HEK293 (cell line): ENCODE results near the gene SYT6.

ENCODE experiments used
- CTCF ChIA-PET: fragments of 350-600 bp; formaldehyde crosslinking; extraction: SDS; loops from one replicate; lab custom pipeline; 2021; ENCODE audit warnings: antibody characterized with exemption; lab: Yijun Ruan, JAX
- POLR2A ChIA-PET: fragments of 300-600 bp; formaldehyde crosslinking; extraction: SDS; loops from one replicate; lab custom pipeline; 2020; ENCODE audit warnings: antibody characterized with exemption, inconsistent platforms; lab: Yijun Ruan, JAX
- H3K27ac ChIP-seq: fragments of 200-500 bp; sonication (Bioruptor generic); 2 replicates; pipeline ENCODE4 v1.5.1; 2014; ENCODE audit warnings: low read depth, low read length, control low read depth, inconsistent platforms; ENCODE audit errors: extremely low read depth
- H3K36me3 ChIP-seq, 2 experiments: fragments of 200-500 bp in 1 of 2; sonication (Bioruptor generic) in 1 of 2; 1 replicate in 1 of 2; 2 replicates in 1 of 2; pipeline ENCODE4 v1.5.1; 2014 to 2017; ENCODE audit warnings: inconsistent platforms in 2 of 2, low read length in 2 of 2; ENCODE audit not compliant: control insufficient read depth in 2 of 2, insufficient read depth in 1 of 2
- H3K4me1 ChIP-seq: fragments of 200-500 bp; sonication (Bioruptor generic); 2 replicates; pipeline ENCODE4 v1.5.1; 2014; ENCODE audit warnings: mild to moderate bottlenecking, low read length, inconsistent platforms; ENCODE audit not compliant: control insufficient read depth, insufficient read depth
- H3K4me3 ChIP-seq: 2 replicates; pipeline ENCODE4 v1.5.1; 2011; ENCODE audit warnings: low read depth, mild to moderate bottlenecking, control low read depth, low read length, moderate library complexity
- H3K9me3 ChIP-seq: fragments of 200-500 bp; sonication (Bioruptor generic); 2 replicates; pipeline ENCODE4 v1.5.1; 2014; ENCODE audit warnings: low read depth, low read length, inconsistent platforms; ENCODE audit not compliant: control insufficient read depth, insufficient read depth
- BCL11A ChIP-seq: fragments of 450-650 bp; formaldehyde crosslinking; IDR thresholded peaks from 2 replicates; pipeline ENCODE4 v1.5.1; 2016; ENCODE audit warnings: low read depth, missing biosample characterization, missing genetic modification characterization
- GLIS2 ChIP-seq: fragments of 450-650 bp; formaldehyde crosslinking; IDR thresholded peaks from 2 replicates; pipeline ENCODE4 v1.5.1; 2016; ENCODE audit warnings: missing biosample characterization, missing genetic modification characterization
- SALL2 ChIP-seq: fragments of 450-650 bp; formaldehyde crosslinking; IDR thresholded peaks from 2 replicates; pipeline ENCODE4 v1.5.0; 2017; ENCODE audit warnings: missing biosample characterization, mild to moderate bottlenecking, missing genetic modification characterization, borderline replicate concordance
- SP3 ChIP-seq: fragments of 450-650 bp; formaldehyde crosslinking; IDR thresholded peaks from 2 replicates; pipeline ENCODE4 v1.5.1; 2016; ENCODE audit warnings: missing biosample characterization, missing genetic modification characterization
- ZBTB21 ChIP-seq: fragments of 450-650 bp; formaldehyde crosslinking; IDR thresholded peaks from 2 replicates; pipeline ENCODE4 v1.5.1; 2017; ENCODE audit warnings: missing biosample characterization, missing genetic modification characterization
- ZEB2 ChIP-seq: fragments of 450-650 bp; formaldehyde crosslinking; IDR thresholded peaks from 2 replicates; pipeline ENCODE4 v1.5.1; 2016; ENCODE audit warnings: missing biosample characterization, missing genetic modification characterization
- ZIC2 ChIP-seq: fragments of 450-650 bp; formaldehyde crosslinking; IDR thresholded peaks from 2 replicates; pipeline ENCODE4 v1.5.1; 2016; ENCODE audit warnings: missing biosample characterization, missing genetic modification characterization
- ZNF138 ChIP-seq: fragments of 450-650 bp; formaldehyde crosslinking; IDR thresholded peaks from 2 replicates; pipeline ENCODE4 v1.5.1; 2016; ENCODE audit warnings: missing biosample characterization, missing genetic modification characterization, borderline replicate concordance
- ZNF157 ChIP-seq: fragments of 450-650 bp; formaldehyde crosslinking; IDR thresholded peaks from 2 replicates; pipeline ENCODE4 v1.5.1; 2016; ENCODE audit warnings: missing biosample characterization, missing genetic modification characterization
- ZNF221 ChIP-seq: fragments of 450-650 bp; formaldehyde crosslinking; IDR thresholded peaks from 2 replicates; pipeline ENCODE4 v1.5.1; 2017; ENCODE audit warnings: missing biosample characterization, missing genetic modification characterization, borderline replicate concordance
- ZNF23 ChIP-seq: fragments of 450-650 bp; formaldehyde crosslinking; IDR thresholded peaks from 2 replicates; pipeline ENCODE4 v1.5.1; 2016; ENCODE audit warnings: missing biosample characterization, missing genetic modification characterization, borderline replicate concordance
- ZNF239 ChIP-seq: fragments of 450-650 bp; formaldehyde crosslinking; IDR thresholded peaks from 2 replicates; pipeline ENCODE4 v1.5.1; 2016; ENCODE audit warnings: missing biosample characterization, missing genetic modification characterization
- ZNF292 ChIP-seq: fragments of 450-650 bp; formaldehyde crosslinking; IDR thresholded peaks from 2 replicates; pipeline ENCODE4 v1.5.1; 2016; ENCODE audit warnings: low read depth, missing biosample characterization, missing genetic modification characterization, borderline replicate concordance
- ZNF335 ChIP-seq: fragments of 450-650 bp; formaldehyde crosslinking; conservative IDR thresholded peaks from 2 replicates; pipeline ENCODE4 v1.5.1; 2016; ENCODE audit warnings: missing biosample characterization, missing genetic modification characterization
- ZNF341 ChIP-seq: fragments of 450-650 bp; formaldehyde crosslinking; IDR thresholded peaks from 2 replicates; pipeline ENCODE4; 2016; ENCODE audit warnings: low read depth, missing biosample characterization, missing genetic modification characterization
- ZNF423 ChIP-seq: fragments of 450-650 bp; formaldehyde crosslinking; IDR thresholded peaks from 2 replicates; pipeline ENCODE4 v1.5.1; 2016; ENCODE audit warnings: missing biosample characterization, missing genetic modification characterization
- ZNF48 ChIP-seq: fragments of 450-650 bp; formaldehyde crosslinking; IDR thresholded peaks from 2 replicates; pipeline ENCODE4 v1.5.1; 2016; ENCODE audit warnings: missing biosample characterization, missing genetic modification characterization
- ZNF510 ChIP-seq: fragments of 450-650 bp; formaldehyde crosslinking; IDR thresholded peaks from 2 replicates; pipeline ENCODE4 v1.5.1; 2018; ENCODE audit warnings: mild to moderate bottlenecking, missing genetic modification characterization, missing biosample characterization; ENCODE audit not compliant: insufficient replicate concordance
- ZNF549 ChIP-seq: fragments of 450-650 bp; IDR thresholded peaks from 2 replicates; pipeline ENCODE4 v1.5.1; 2018; ENCODE audit warnings: missing biosample characterization, missing genetic modification characterization, mild to moderate bottlenecking, inconsistent platforms, moderate library complexity
- ZNF596 ChIP-seq: fragments of 450-650 bp; IDR thresholded peaks from 2 replicates; pipeline ENCODE4 v1.5.0; 2018; ENCODE audit warnings: missing biosample characterization, mild to moderate bottlenecking, missing genetic modification characterization, moderate library complexity
- ZNF600 ChIP-seq: fragments of 450-650 bp; formaldehyde crosslinking; IDR thresholded peaks from 2 replicates; pipeline ENCODE4 v1.5.1; 2016; ENCODE audit warnings: missing biosample characterization, missing genetic modification characterization
- ZNF660 ChIP-seq: fragments of 450-650 bp; IDR thresholded peaks from 2 replicates; pipeline ENCODE4 v1.5.1; 2018; ENCODE audit warnings: missing biosample characterization, mild to moderate bottlenecking, missing genetic modification characterization
- ZNF777 ChIP-seq: fragments of 450-650 bp; formaldehyde crosslinking; IDR thresholded peaks from 2 replicates; pipeline ENCODE4 v1.5.1; 2017; ENCODE audit warnings: missing biosample characterization, missing genetic modification characterization, borderline replicate concordance
- ZNF837 ChIP-seq: fragments of 450-650 bp; formaldehyde crosslinking; IDR thresholded peaks from 2 replicates; pipeline ENCODE4 v1.5.1; 2016; ENCODE audit warnings: missing biosample characterization, missing genetic modification characterization
- ZSCAN30 ChIP-seq: fragments of 450-650 bp; IDR thresholded peaks from 2 replicates; pipeline ENCODE4 v1.5.1; 2018; ENCODE audit warnings: missing biosample characterization, mild to moderate bottlenecking, missing genetic modification characterization, moderate library complexity
- TF ChIP-seq, protein P1 (sequence below): IDR thresholded peaks from 2 replicates; pipeline ENCODE4 v1.6.1; 2011; ENCODE audit warnings: mild to moderate bottlenecking, low read depth, low read length, borderline replicate concordance
- TF ChIP-seq, protein P2 (sequence below): fragments of 450-650 bp; formaldehyde crosslinking; optimal IDR thresholded peaks from 2 replicates; pipeline ENCODE3; 2016; ENCODE audit warnings: missing biosample characterization, mild to moderate bottlenecking, missing genetic modification characterization
- TF ChIP-seq, protein P3 (sequence below): sonication (generic); formaldehyde crosslinking; IDR thresholded peaks from 2 replicates; pipeline ENCODE4 v1.8.1; 2022; ENCODE audit warnings: mild to moderate bottlenecking, moderate library complexity, missing genetic modification reagents
- TF ChIP-seq, protein P4 (sequence below): fragments of 450-650 bp; formaldehyde crosslinking; IDR thresholded peaks from 2 replicates; pipeline ENCODE4 v1.5.1; 2016; ENCODE audit warnings: missing biosample characterization, missing genetic modification characterization
- TF ChIP-seq, protein P5 (sequence below): fragments of 450-650 bp; formaldehyde crosslinking; IDR thresholded peaks from 2 replicates; pipeline ENCODE4 v1.5.1; 2017; ENCODE audit warnings: missing biosample characterization, missing genetic modification characterization

Gene SYT6

DNA sequence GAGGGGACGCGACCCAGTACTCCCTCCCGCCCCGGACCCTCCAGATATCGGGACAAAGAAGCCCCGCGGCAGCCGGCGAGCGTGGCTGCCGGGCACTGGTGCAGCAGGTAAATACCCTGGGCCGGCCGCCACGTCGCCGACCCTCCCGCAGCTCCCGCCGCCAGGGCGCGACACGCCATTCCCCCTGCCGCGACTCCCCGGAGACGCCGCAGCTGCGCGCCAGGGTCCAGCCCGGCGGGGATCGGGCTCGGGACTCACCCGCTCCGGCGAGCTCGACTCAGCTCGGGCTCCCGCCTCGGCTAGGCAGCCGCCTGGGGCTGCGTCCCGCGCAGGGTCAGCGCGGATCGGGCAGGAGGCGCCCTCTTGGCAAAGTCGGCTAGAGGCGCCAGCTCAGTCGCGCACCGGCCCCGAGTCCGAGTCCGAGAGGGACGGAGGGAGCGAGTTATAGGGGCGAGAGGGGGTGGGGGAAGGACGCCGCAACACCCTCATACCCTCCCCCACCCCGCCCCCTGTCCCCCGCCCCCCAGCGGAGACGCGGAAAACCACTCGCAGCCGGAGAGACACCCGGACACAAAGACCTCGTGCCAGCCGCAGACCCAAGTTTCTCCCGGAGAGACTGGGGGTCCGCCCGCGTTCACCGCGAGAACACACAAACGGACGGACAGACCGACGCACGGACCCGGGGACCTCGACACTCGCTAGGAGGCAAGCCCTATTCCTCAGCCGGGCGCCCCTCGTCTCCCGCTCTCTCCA is 985 bp downstream of the SYT6 start:
- CTCF ChIA-PET: interaction anchor here (0.6 to 1.2 kb wide), 6 partner anchors 15 to 173 kb away, joined by 3 to 4 read pairs (median 4); partner anchors contain the start of gene OLFML3
- POLR2A ChIA-PET: no interaction called here
- peak; percentile 78 for TF ChIP-seq ZIC2 (tag by site-specific recombination)
- TF ChIP-seq ZNF138: no peak
- TF ChIP-seq ZNF837 (tag by site-specific recombination): no peak
- TF ChIP-seq ZNF48 (tag by site-specific recombination): no peak
- TF ChIP-seq ZNF510 (tag by site-specific recombination): no peak
- 0 out of 2 replicates have a peak, but pooled peaks have one; percentile 9 for TF ChIP-seq SP3
- TF ChIP-seq ZBTB21 (tag by site-specific recombination): no peak
- TF ChIP-seq ZNF157 (tag by site-specific recombination): no peak
- 0 out of 2 replicates have a peak, but pooled peaks have one; percentile 22 for TF ChIP-seq ZNF596
- TF ChIP-seq ZNF292: no peak
- no peak for TF ChIP-seq ZNF221 (tag by site-specific recombination)
- TF ChIP-seq ZNF600: peak; percentile 49; the same call in 1 of the 2 replicates
- TF ChIP-seq ZNF239 (tag by site-specific recombination): no peak
- TF ChIP-seq ZNF341 (tag by site-specific recombination): peak; percentile 71
- TF ChIP-seq ZNF23 (tag by site-specific recombination): no peak
- peak; percentile 22 for TF ChIP-seq GLIS2 (tag by site-specific recombination)
- TF ChIP-seq, protein P1, sequence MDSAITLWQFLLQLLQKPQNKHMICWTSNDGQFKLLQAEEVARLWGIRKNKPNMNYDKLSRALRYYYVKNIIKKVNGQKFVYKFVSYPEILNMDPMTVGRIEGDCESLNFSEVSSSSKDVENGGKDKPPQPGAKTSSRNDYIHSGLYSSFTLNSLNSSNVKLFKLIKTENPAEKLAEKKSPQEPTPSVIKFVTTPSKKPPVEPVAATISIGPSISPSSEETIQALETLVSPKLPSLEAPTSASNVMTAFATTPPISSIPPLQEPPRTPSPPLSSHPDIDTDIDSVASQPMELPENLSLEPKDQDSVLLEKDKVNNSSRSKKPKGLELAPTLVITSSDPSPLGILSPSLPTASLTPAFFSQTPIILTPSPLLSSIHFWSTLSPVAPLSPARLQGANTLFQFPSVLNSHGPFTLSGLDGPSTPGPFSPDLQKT: no peak
- TF ChIP-seq, protein P2, sequence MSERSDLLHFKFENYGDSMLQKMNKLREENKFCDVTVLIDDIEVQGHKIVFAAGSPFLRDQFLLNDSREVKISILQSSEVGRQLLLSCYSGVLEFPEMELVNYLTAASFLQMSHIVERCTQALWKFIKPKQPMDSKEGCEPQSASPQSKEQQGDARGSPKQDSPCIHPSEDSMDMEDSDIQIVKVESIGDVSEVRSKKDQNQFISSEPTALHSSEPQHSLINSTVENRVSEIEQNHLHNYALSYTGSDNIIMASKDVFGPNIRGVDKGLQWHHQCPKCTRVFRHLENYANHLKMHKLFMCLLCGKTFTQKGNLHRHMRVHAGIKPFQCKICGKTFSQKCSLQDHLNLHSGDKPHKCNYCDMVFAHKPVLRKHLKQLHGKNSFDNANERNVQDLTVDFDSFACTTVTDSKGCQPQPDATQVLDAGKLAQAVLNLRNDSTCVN (tag by site-specific recombination): peak; percentile 72
- TF ChIP-seq ZNF777 (tag by site-specific recombination): no peak
- TF ChIP-seq BCL11A (tag by site-specific recombination): no peak
- peak; percentile 73 for TF ChIP-seq ZNF335 (tag by site-specific recombination)
- 0 out of 2 replicates have a peak, but pooled peaks have one; percentile 48 for TF ChIP-seq ZSCAN30 (tag by site-specific recombination)
- TF ChIP-seq ZNF549 (tag by site-specific recombination): no peak
- TF ChIP-seq, protein P3, sequence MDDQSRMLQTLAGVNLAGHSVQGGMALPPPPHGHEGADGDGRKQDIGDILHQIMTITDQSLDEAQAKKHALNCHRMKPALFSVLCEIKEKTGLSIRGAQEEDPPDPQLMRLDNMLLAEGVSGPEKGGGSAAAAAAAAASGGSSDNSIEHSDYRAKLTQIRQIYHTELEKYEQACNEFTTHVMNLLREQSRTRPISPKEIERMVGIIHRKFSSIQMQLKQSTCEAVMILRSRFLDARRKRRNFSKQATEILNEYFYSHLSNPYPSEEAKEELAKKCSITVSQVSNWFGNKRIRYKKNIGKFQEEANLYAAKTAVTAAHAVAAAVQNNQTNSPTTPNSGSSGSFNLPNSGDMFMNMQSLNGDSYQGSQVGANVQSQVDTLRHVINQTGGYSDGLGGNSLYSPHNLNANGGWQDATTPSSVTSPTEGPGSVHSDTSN (CRISPR knock-in tag): peak; percentile 57; the same call in 1 of the 2 replicates
- TF ChIP-seq ZNF660: 0 out of 2 replicates have a peak, but pooled peaks have one; percentile 27
- TF ChIP-seq, protein P4, sequence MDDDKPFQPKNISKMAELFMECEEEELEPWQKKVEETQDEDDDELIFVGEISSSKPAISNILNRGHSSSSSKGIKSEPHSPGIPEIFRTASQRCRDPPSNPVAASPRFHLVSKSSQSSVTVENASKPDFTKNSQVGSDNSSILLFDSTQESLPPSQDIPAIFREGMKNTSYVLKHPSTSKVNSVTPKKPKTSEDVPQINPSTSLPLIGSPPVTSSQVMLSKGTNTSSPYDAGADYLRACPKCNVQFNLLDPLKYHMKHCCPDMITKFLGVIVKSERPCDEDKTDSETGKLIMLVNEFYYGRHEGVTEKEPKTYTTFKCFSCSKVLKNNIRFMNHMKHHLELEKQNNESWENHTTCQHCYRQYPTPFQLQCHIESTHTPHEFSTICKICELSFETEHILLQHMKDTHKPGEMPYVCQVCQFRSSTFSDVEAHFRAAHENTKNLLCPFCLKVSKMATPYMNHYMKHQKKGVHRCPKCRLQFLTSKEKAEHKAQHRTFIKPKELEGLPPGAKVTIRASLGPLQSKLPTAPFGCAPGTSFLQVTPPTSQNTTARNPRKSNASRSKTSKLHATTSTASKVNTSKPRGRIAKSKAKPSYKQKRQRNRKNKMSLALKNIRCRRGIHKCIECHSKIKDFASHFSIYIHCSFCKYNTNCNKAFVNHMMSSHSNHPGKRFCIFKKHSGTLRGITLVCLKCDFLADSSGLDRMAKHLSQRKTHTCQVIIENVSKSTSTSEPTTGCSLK (tag by site-specific recombination): no peak
- TF ChIP-seq SALL2 (tag by site-specific recombination): no peak
- TF ChIP-seq, protein P5, sequence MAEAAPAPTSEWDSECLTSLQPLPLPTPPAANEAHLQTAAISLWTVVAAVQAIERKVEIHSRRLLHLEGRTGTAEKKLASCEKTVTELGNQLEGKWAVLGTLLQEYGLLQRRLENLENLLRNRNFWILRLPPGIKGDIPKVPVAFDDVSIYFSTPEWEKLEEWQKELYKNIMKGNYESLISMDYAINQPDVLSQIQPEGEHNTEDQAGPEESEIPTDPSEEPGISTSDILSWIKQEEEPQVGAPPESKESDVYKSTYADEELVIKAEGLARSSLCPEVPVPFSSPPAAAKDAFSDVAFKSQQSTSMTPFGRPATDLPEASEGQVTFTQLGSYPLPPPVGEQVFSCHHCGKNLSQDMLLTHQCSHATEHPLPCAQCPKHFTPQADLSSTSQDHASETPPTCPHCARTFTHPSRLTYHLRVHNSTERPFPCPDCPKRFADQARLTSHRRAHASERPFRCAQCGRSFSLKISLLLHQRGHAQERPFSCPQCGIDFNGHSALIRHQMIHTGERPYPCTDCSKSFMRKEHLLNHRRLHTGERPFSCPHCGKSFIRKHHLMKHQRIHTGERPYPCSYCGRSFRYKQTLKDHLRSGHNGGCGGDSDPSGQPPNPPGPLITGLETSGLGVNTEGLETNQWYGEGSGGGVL (tag by site-specific recombination): peak; percentile 60
- no peak for TF ChIP-seq ZEB2 (tag by site-specific recombination)
- peak; percentile 52; the same call in 1 of the 2 replicates for TF ChIP-seq ZNF423 (tag by site-specific recombination)
- Histone ChIP-seq H3K4me1 (peaks cover 11% of the 10 kb centered on the region), H3K4me3 (peak overlapping the region; percentile 41), H3K27ac (peak overlapping the region; percentile 54; the same call in 1 of the 2 replicates), H3K9me3 (no peaks in the 10 kb centered on the region), H3K36me3 (no peaks in the 10 kb centered on the region)
